Upper lobe of left lung (tissue), 6 donors: Measurements from ENCODE around the gene POR. TPM values are rescaled to one million over a fixed set of nuclear protein-coding genes. Genes with fewer than 3 reads are reported as not detected.

Experiments used
- ATAC-seq, 2 donors: fragments of 200-7000 bp; cut with Tn5 transposase; one replicate each; pipeline ENCODE4 v1.9.1; 2022; ENCODE audit warnings: mild to moderate bottlenecking in 2 of 2, moderate library complexity in 2 of 2; ENCODE audit not compliant: low FRiP score in 2 of 2
- DNase-seq, 2 donors: peaks; one replicate each; pipeline ENCODE4 v3.0.0-alpha.2; 2019 to 2020
- H3K27ac ChIP-seq, 4 donors: fragments of 200-600 bp; sonication (generic); one replicate each; pipeline ENCODE4 v1.5.1; 2016 to 2019
- H3K27me3 ChIP-seq, 4 donors: fragments of 200-600 bp; sonication (generic); one replicate each; pipeline ENCODE4 v1.5.1; 2017 to 2019
- H3K36me3 ChIP-seq, 4 donors: fragments of 200-600 bp; sonication (generic); one replicate each; pipeline ENCODE4 v1.5.1; 2016 to 2019
- H3K4me1 ChIP-seq, 4 donors: fragments of 200-600 bp; sonication (generic); one replicate each; pipeline ENCODE4 v1.5.1; 2018 to 2019
- H3K4me3 ChIP-seq, 4 donors: fragments of 200-600 bp; sonication (generic); one replicate each; pipeline ENCODE4 v1.5.1; 2017 to 2019; ENCODE audit warnings: mild to moderate bottlenecking in 2 of 4, moderate library complexity in 1 of 4
- H3K9me3 ChIP-seq, 4 donors: fragments of 200-600 bp; sonication (generic); one replicate each; pipeline ENCODE4 v1.5.1; 2018 to 2019
- CTCF ChIP-seq, 6 experiments: fragments of 450-650 bp in 4 of 6; fragments of 200-600 bp in 2 of 6; sonication (generic) in 2 of 6; IDR thresholded peaks; one replicate each; pipeline ENCODE4 v1.5.1; 2016 to 2019; ENCODE audit warnings: antibody characterized with exemption in 6 of 6
- EP300 ChIP-seq, 4 donors: sonication (generic); formaldehyde crosslinking; IDR thresholded peaks; one replicate each; pipeline ENCODE4 v1.5.1; 2017; ENCODE audit warnings: antibody characterized with exemption in 4 of 4, control low read depth in 2 of 4
- POLR2A ChIP-seq, 4 donors: fragments of 450-650 bp; IDR thresholded peaks; one replicate each; pipeline ENCODE4 v1.5.1; 2016 to 2017; ENCODE audit warnings: antibody characterized with exemption in 4 of 4, mild to moderate bottlenecking in 2 of 4
- POLR2AphosphoS5 ChIP-seq, 2 donors: sonication (generic); formaldehyde crosslinking; IDR thresholded peaks; one replicate each; pipeline ENCODE4 v1.5.1; 2017; ENCODE audit warnings: antibody characterized with exemption in 2 of 2
- WGBS, 2 donors: methylation state at CpG; one replicate each; pipeline ENCODE4 v1.1.5; 2017 to 2018; 5-methylcytosine and 5-hydroxymethylcytosine counted together
- total RNA-seq, 6 donors: library from RNA; depleted of rRNA in 4 of 6; stranded (reverse); fragments of >200 nt in 4 of 6; gene quantifications; one replicate each; pipeline versions ENCODE4 v1.1.0 to v1.2.1, GENCODE V29; 2016 to 2021
- donor health status: DM: no; HTN: no; CAD: no; lungs with moderate emphysema.
- donor health status: DM: no; HTN: yes; CAD: no; lungs with severe emphysema.

Gene POR
- total RNA-seq, 6 donors from 2014 or later, result 107 to 257 (median 194) TPM

DNA sequence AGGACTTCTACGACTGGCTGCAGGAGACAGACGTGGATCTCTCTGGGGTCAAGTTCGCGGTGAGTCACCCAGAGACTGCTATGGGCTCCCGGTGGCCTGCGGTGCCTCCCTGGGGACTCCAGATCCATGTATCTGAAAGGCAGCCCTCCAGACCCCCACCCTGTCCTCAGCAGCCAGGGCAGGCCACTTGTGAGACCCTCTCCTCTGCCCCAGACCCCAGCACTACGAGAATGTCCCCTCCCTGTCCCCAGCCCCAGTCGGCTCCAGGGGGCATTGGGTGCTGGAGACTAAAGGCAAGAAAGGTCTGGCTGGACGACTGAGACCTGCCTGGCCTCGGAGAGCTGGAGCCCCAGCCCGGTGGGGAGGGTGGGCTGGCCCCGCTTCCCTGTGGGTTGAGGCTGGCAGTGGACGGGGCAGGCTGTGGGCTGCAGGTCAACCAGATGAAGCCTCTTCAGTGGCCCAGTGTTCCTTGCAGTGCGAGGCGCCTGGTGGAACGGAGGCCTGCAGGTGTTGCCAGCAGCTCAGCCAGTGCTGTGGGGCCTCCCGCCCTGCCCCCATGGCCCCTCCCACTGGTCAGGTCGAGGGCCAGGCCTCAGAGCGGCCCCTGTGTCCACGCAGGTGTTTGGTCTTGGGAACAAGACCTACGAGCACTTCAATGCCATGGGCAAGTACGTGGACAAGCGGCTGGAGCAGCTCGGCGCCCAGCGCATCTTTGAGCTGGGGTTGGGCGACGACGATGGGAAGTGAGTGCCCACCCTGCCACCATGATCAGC, 65.7 kb downstream of the POR start:
- no peaks in the 10 kb centered on the region for H3K9me3 ChIP-seq
- ATAC-seq, result no peak

DNA sequence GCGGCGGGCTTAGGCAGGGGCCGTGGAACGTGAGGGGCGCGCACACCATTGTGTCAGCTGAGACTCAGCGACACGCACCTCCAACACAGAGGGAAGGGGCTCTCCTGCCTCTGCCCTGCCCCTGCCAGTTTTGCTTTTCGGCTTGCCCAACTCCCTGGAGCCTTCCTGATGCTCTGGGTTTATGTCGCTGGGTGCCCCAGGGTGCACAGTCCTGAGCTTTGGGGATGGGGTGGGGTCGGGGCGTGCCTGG, 66.2 kb downstream of the POR start:
- Histone ChIP-seq H3K27me3 (no peaks in the 10 kb centered on the region), H3K36me3 (peaks cover 58 to 85% (median 74%) of the 10 kb centered on the region in 4 donors), H3K4me1 (no peaks in the 10 kb centered on the region), H3K27ac (no peak overlapping the region), H3K4me3 (no peak overlapping the region), H3K9me3 (no peaks in the 10 kb centered on the region)
- no peak for TF ChIP-seq CTCF (IDR thresholded peaks at IDR 0.05)
- no peak for TF ChIP-seq POLR2AphosphoS5 (IDR thresholded peaks at IDR 0.05)
- TF ChIP-seq POLR2A (IDR thresholded peaks at IDR 0.05), result no peak
- no peak for TF ChIP-seq EP300 (IDR thresholded peaks at IDR 0.05)
- DNase-seq, result no peak
- no peak for ATAC-seq
- WGBS, 2 donors, result 86 to 96% methylated on average over 5 to 12 of the region's 12 CpGs

More for the DNA sequence above, 65.7 kb downstream of the POR start:
- TF ChIP-seq CTCF (IDR thresholded peaks at IDR 0.05), result no peak
- no peak for TF ChIP-seq POLR2A (IDR thresholded peaks at IDR 0.05)
- no peak for TF ChIP-seq POLR2AphosphoS5 (IDR thresholded peaks at IDR 0.05)
- no peak overlapping the region for H3K27ac ChIP-seq
- no peaks in the 10 kb centered on the region for H3K27me3 ChIP-seq
- H3K36me3 ChIP-seq, result peaks cover 53 to 80% (median 69%) of the 10 kb centered on the region in 4 donors
- peak in 1 of 2 donors; percentile 80 for DNase-seq
- H3K4me3 ChIP-seq, result no peak overlapping the region
- no peaks in the 10 kb centered on the region for H3K4me1 ChIP-seq
- 88 to 91% methylated on average over 11 to 28 of the region's 29 CpGs for WGBS, 2 donors

DNA sequence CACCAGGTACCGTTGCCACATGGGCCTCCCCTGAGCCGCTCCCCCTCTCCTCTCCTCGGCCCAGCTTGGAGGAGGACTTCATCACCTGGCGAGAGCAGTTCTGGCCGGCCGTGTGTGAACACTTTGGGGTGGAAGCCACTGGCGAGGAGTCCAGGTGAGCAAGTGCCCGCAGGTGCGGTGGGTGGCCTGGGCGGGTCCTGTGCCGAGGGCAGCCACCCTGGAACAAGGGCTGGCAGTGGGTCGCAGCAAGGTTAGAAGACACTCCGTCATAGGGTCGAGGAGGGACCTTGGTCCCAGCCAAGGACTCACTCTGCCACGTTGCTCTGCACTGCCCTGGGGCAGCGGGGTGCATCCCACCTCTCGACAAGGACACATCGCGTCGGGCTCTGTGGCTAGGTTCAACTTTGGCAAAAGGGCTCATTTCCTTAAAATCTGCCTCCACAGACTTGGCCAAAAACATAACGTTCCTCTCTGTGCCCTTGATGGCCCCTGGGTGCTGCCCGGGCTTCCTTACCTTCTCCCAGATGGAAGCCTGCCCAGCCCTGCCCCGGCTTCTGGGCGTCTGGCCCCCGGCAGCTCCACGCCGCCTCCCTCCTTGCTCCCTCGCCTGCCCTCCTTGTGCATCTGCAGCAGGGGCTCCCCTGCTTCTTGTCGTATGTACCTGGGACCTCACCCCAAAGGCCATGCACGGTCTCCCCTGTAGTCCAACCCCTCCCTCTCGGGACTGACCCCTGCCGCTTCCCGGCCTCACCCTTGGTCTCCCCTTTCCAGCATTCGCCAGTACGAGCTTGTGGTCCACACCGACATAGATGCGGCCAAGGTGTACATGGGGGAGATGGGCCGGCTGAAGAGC, 66.7 kb downstream of the POR start:
- TF ChIP-seq EP300 (IDR thresholded peaks at IDR 0.05), result no peak
- TF ChIP-seq POLR2AphosphoS5 (IDR thresholded peaks at IDR 0.05), result no peak
- TF ChIP-seq CTCF (IDR thresholded peaks at IDR 0.05), result no peak
- TF ChIP-seq POLR2A (IDR thresholded peaks at IDR 0.05), result no peak
- no peak for DNase-seq
- no peak overlapping the region for H3K4me3 ChIP-seq
- H3K27ac ChIP-seq, result no peak overlapping the region
- ATAC-seq, result no peak
- peaks cover 62 to 91% (median 80%) of the 10 kb centered on the region in 4 donors for H3K36me3 ChIP-seq
- H3K4me1 ChIP-seq, result no peaks in the 10 kb centered on the region
- WGBS, 2 donors, result 87 to 89% methylated on average over 18 to 34 of the region's 38 CpGs
- H3K27me3 ChIP-seq, result no peaks in the 10 kb centered on the region
- H3K9me3 ChIP-seq, result no peaks in the 10 kb centered on the region

- TF ChIP-seq CTCF (IDR thresholded peaks at IDR 0.05), result no peak
- TF ChIP-seq POLR2A (IDR thresholded peaks at IDR 0.05), result no peak
- TF ChIP-seq EP300 (IDR thresholded peaks at IDR 0.05), result no peak
- TF ChIP-seq POLR2AphosphoS5 (IDR thresholded peaks at IDR 0.05), result no peak
- no peaks in the 10 kb centered on the region for H3K4me1 ChIP-seq
- H3K36me3 ChIP-seq, result peaks cover 62 to 99% (median 88%) of the 10 kb centered on the region in 4 donors
- DNase-seq (no peak), ATAC-seq (no peak)
- WGBS, 2 donors, result 93 to 95% methylated on average over 12 to 18 of the region's 22 CpGs
- H3K27me3 ChIP-seq, result no peaks in the 10 kb centered on the region
- peak overlapping the region in 1 of 4 donors; percentile 3 for H3K27ac ChIP-seq
- no peak overlapping the region for H3K4me3 ChIP-seq
- H3K9me3 ChIP-seq, result no peaks in the 10 kb centered on the region
These were observed 67.5 kb downstream of the POR start for GRCh38 chr7:75982306-75983064.
